ENCODE data around the gene ILDR2.

ILDR2 gene

GRCh38 chr1:166975361-166976129 is at the start of gene ILDR2:
Gene ILDR2 (minus strand): TSS chr1:166975540. CDS start chr1:166975268, 272 bp downstream.
- DNase-seq (ENCODE audit: low read depth) = no peak

GRCh38 chr1:167022384-167022783 is 47.0 kb upstream of the ILDR2 start:
- H3K4me3 ChIP-seq (ENCODE audit: low read depth, low read length) = no peak overlapping the region
- DNase-seq (ENCODE audit: low read depth) = no peak

More at GRCh38 chr1:166975361-166976129, at the start of gene ILDR2:
- H3K4me3 ChIP-seq (ENCODE audit: low read depth, low read length) = peak within 1 kb of the TSS; percentile 65

GRCh38 chr1:167016100-167016750 is 40.9 kb upstream of the ILDR2 start:
- no peak for DNase-seq (ENCODE audit: low read depth)
- H3K4me3 ChIP-seq (ENCODE audit: low read depth, low read length) = no peak overlapping the region

GRCh38 chr1:167013108-167013929 is 38.0 kb upstream of the ILDR2 start:
- DNase-seq (ENCODE audit: low read depth) = no peak
- H3K4me3 ChIP-seq (ENCODE audit: low read depth, low read length) = no peak overlapping the region

- no peak for DNase-seq (ENCODE audit: low read depth)
- H3K4me3 ChIP-seq (ENCODE audit: low read depth, low read length) = no peak overlapping the region
Observed at GRCh38 chr1:167012570-167012969, 37.2 kb upstream of the ILDR2 start.

GRCh38 chr1:167011560-167012191 is 36.3 kb upstream of the ILDR2 start:
- no peak overlapping the region for H3K4me3 ChIP-seq (ENCODE audit: low read depth, low read length)
- no peak for DNase-seq (ENCODE audit: low read depth)

- no peak for DNase-seq (ENCODE audit: low read depth)
- H3K4me3 ChIP-seq (ENCODE audit: low read depth, low read length) = no peak overlapping the region
Observed at GRCh38 chr1:167003711-167004110, 28.4 kb upstream of the ILDR2 start.

GRCh38 chr1:167002354-167002753 is 27.0 kb upstream of the ILDR2 start:
- no peak for DNase-seq (ENCODE audit: low read depth)
- no peak overlapping the region for H3K4me3 ChIP-seq (ENCODE audit: low read depth, low read length)

- DNase-seq (ENCODE audit: low read depth) = no peak
- no peak overlapping the region for H3K4me3 ChIP-seq (ENCODE audit: low read depth, low read length)
Observed at GRCh38 chr1:167000546-167000945, 25.2 kb upstream of the ILDR2 start.

GRCh38 chr1:166999500-167000055 is 24.2 kb upstream of the ILDR2 start:
- DNase-seq (ENCODE audit: low read depth) = no peak
- H3K4me3 ChIP-seq (ENCODE audit: low read depth, low read length) = no peak overlapping the region

GRCh38 chr1:166999075-166999474 is 23.7 kb upstream of the ILDR2 start:
- no peak overlapping the region for H3K4me3 ChIP-seq (ENCODE audit: low read depth, low read length)
- DNase-seq (ENCODE audit: low read depth) = no peak

GRCh38 chr1:166988974-166989515 is 13.7 kb upstream of the ILDR2 start, which contains the start of gene MAEL:
Gene MAEL (plus strand): TSS chr1:166989280. CDS start chr1:166989353, 73 bp downstream.
- no peak for DNase-seq (ENCODE audit: low read depth)
- no peak within 1 kb of the TSS for H3K4me3 ChIP-seq (ENCODE audit: low read depth, low read length)

- no peak overlapping the region for H3K4me3 ChIP-seq (ENCODE audit: low read depth, low read length)
- DNase-seq (ENCODE audit: low read depth) = no peak
Observed at GRCh38 chr1:166981589-166981988, 6.2 kb upstream of the ILDR2 start.

- no peak for DNase-seq (ENCODE audit: low read depth)
- no peak overlapping the region for H3K4me3 ChIP-seq (ENCODE audit: low read depth, low read length)
Observed at GRCh38 chr1:166980818-166981217, 5.5 kb upstream of the ILDR2 start.

GRCh38 chr1:166980383-166980782 is 5.0 kb upstream of the ILDR2 start:
- no peak overlapping the region for H3K4me3 ChIP-seq (ENCODE audit: low read depth, low read length)
- no peak for DNase-seq (ENCODE audit: low read depth)

GRCh38 chr1:166978821-166979220 is 3.5 kb upstream of the ILDR2 start:
- no peak overlapping the region for H3K4me3 ChIP-seq (ENCODE audit: low read depth, low read length)
- DNase-seq (ENCODE audit: low read depth) = no peak

- DNase-seq (ENCODE audit: low read depth) = no peak
- H3K4me3 ChIP-seq (ENCODE audit: low read depth, low read length) = no peak overlapping the region
Observed at GRCh38 chr1:166977951-166978350, 2.6 kb upstream of the ILDR2 start.

- DNase-seq (ENCODE audit: low read depth) = no peak
Observed at GRCh38 chr1:166974647-166975345, 544 bp downstream of the ILDR2 start.

More at GRCh38 chr1:166974647-166975345, 544 bp downstream of the ILDR2 start:
- H3K4me3 ChIP-seq (ENCODE audit: low read depth, low read length) = peak overlapping the region; percentile 48
